Measurements from ENCODE around the gene FAM47E. TPM values are rescaled to one million over a fixed set of nuclear protein-coding genes. Genes with fewer than 3 reads are reported as not detected.

Gene FAM47E
- total and polyA plus RNA-seq, 2 of the 8 experiments (the other 6 are each of a cell fraction or from before 2014, with no cell fraction given): 1.3 to 1.4 TPM

DNA sequence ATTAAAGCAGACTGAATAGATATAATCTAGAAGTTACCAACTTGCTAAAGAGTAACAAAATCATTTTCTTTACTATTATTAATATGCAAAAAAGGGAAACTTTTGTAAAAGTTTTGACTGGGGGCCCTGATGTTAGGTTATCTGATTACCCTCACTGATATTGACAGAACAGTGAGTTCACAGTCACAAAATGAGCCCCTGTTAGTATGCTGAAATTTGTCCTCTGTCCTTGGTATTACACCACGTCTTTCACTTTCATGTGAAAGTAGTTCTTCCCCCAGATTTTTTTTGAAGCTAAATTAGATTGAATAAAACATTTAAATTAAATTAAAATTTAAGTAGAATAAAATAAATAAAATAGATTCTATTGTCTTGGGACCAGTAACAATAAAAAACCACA is 60.9 kb downstream of the FAM47E start:
- Histone ChIP-seq H4K20me1 (replicated peaks in 1 of 2; ENCODE audit: control insufficient read depth in 1 of 2, insufficient read depth in 2 of 2, low read length in 2 of 2) (no peaks in the 10 kb centered on the region), H2AFZ (ENCODE audit: low read length) (no peak overlapping the region), H2BK12ac (ENCODE audit: low read depth, low read length) (no peak overlapping the region), H3K79me2 (ENCODE audit: control insufficient read depth in 1 of 2, insufficient read depth in 2 of 2, low read length in 2 of 2) (no peaks in the 10 kb centered on the region), H2BK120ac (replicated peaks; ENCODE audit: low read depth, low read length) (no peak overlapping the region), H4K91ac (replicated peaks; ENCODE audit: insufficient read length, low read length) (no peak overlapping the region), H3K27ac (ENCODE audit: low read depth, low read length) (no peak overlapping the region), H3K9me3 (ENCODE audit: insufficient read depth in 2 of 2, low read depth in 1 of 2, low read length in 1 of 2) (no peaks in the 10 kb centered on the region), H3K4ac (replicated peaks; ENCODE audit: insufficient read length, low read depth, low read length) (no peak overlapping the region), H3K4me3 (ENCODE audit: extremely low read depth in 1 of 4, insufficient read depth in 2 of 4, low read depth in 3 of 4, low read length in 4 of 4) (no peak overlapping the region), H3K79me1 (ENCODE audit: low read depth, low read length) (no peaks in the 10 kb centered on the region), H3K4me2 (ENCODE audit: insufficient read depth in 1 of 2, low read depth in 2 of 2, low read length in 2 of 2) (no peak overlapping the region), H2BK15ac (ENCODE audit: low read length) (no peak overlapping the region), H3K4me1 (replicated peaks in 1 of 4; ENCODE audit: control insufficient read depth in 3 of 4, insufficient read depth in 4 of 4, low read length in 3 of 4) (no peaks in the 10 kb centered on the region), H3K27me3 (replicated peaks in 1 of 4; ENCODE audit: control insufficient read depth in 3 of 4, extremely low read depth in 1 of 4, insufficient read depth in 3 of 4, low read length in 3 of 4) (no peaks in the 10 kb centered on the region), H3K23me2 (ENCODE audit: low read depth, low read length) (no peaks in the 10 kb centered on the region; the same call in 1 of the 2 replicates), H4K5ac (ENCODE audit: insufficient read length, low read depth, low read length) (no peak overlapping the region), H2AK5ac (ENCODE audit: low read depth, low read length) (no peak overlapping the region), H3K18ac (ENCODE audit: extremely low read depth, low read length) (no peak overlapping the region), H2BK5ac (ENCODE audit: low read depth, low read length) (no peak overlapping the region), H4K8ac (ENCODE audit: extremely low read depth, insufficient read depth, low read length) (no peak overlapping the region), H3K9ac (replicated peaks in 1 of 4; ENCODE audit: extremely low read depth in 1 of 4, low read depth in 3 of 4, low read length in 3 of 4) (no peak overlapping the region), H3K36me3 (ENCODE audit: control insufficient read depth in 2 of 4, insufficient read depth in 4 of 4, low read length in 3 of 4) (peaks cover 0 to 4% (median 0%) of the 10 kb centered on the region in 4 experiments; a peak in 2 of 8 replicates), H3K14ac (ENCODE audit: insufficient read length) (no peak overlapping the region), H2BK20ac (ENCODE audit: low read length) (no peak overlapping the region), H3K56ac (replicated peaks; ENCODE audit: insufficient read length, low read depth, low read length) (no peak overlapping the region), H3K23ac (ENCODE audit: insufficient read length) (no peak overlapping the region)
- DNase-seq (ENCODE audit: low read depth in 1 of 2, low spot score in 2 of 2): no peak
- no peak for FAIRE-seq
- POLR2A ChIA-PET (ENCODE audit: partially characterized antibody): no interaction called here
- CTCF ChIA-PET (ENCODE audit: partially characterized antibody): interaction anchor here (1.1 to 1.5 kb wide), 2 partner anchors 22 to 133 kb away, joined by 3 to 5 read pairs; no protein-coding TSS in a partner anchor
- 81% methylated on average over 1 of the region's 1 CpG; no CpG with 5 or more reads in 1 of the 2 experiments for WGBS, 2 experiments (ENCODE audit: extremely low coverage in 1 of 2, insufficient coverage in 1 of 2, insufficient read length in 1 of 2, insufficient replicate concordance in 2 of 2, low coverage in 1 of 2, low lambda C conversion rate in 2 of 2, missing lambda C conversion rate in 1 of 2)
- TF ChIP-seq, protein P1, sequence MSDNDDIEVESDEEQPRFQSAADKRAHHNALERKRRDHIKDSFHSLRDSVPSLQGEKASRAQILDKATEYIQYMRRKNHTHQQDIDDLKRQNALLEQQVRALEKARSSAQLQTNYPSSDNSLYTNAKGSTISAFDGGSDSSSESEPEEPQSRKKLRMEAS (IDR thresholded peaks at IDR 0.05): no peak

Measured in H1 (cell line).